MM.1S (cell line): Measurements from ENCODE around the gene STK32B.

Source experiments
- DNase-seq: peaks from one replicate; pipeline ENCODE4 v3.0.0-alpha.2; 2015
- H2AFZ ChIP-seq: fragments of 300-600 bp; sonication (generic); 2 replicates; pipeline ENCODE4 v1.6.0; 2016; ENCODE audit warnings: antibody characterized with exemption, low read length
- H3F3A ChIP-seq: fragments of 300-600 bp; sonication (generic); 2 replicates; pipeline ENCODE4 v1.6.1; 2016; ENCODE audit warnings: mild to moderate bottlenecking, antibody characterized with exemption, low read length, moderate library complexity, mixed read lengths; ENCODE audit not compliant: insufficient read depth
- H3K27ac ChIP-seq: fragments of 300-600 bp; sonication (generic); 2 replicates; pipeline ENCODE4 v1.5.1; 2016; ENCODE audit warnings: mild to moderate bottlenecking, low read length
- H3K27me3 ChIP-seq: fragments of 300-600 bp; sonication (generic); replicated peaks from 2 replicates; pipeline ENCODE4 v1.6.0; 2016; ENCODE audit warnings: low read length; ENCODE audit not compliant: insufficient read depth
- H3K36me3 ChIP-seq: fragments of 300-600 bp; sonication (generic); replicated peaks from 2 replicates; pipeline ENCODE4 v1.6.1; 2016; ENCODE audit warnings: mild to moderate bottlenecking, low read length, mixed read lengths; ENCODE audit not compliant: insufficient read depth
- H3K4me1 ChIP-seq: fragments of 300-600 bp; sonication (generic); 2 replicates; pipeline ENCODE4 v1.6.1; 2016; ENCODE audit warnings: low read length, mixed read lengths
- H3K4me2 ChIP-seq: fragments of 300-600 bp; sonication (generic); 2 replicates; pipeline ENCODE4 v1.6.0; 2016; ENCODE audit warnings: low read depth, low read length
- H3K4me3 ChIP-seq: fragments of 300-600 bp; sonication (generic); 2 replicates; pipeline ENCODE4 v1.5.1; 2016; ENCODE audit warnings: low read length, mixed read lengths
- H3K79me2 ChIP-seq: fragments of 300-600 bp; sonication (generic); 2 replicates; pipeline ENCODE4 v1.6.1; 2016; ENCODE audit warnings: mixed run types, low read length, mixed read lengths
- H3K9ac ChIP-seq: fragments of 300-600 bp; sonication (generic); 2 replicates; pipeline ENCODE4 v1.6.1; 2016; ENCODE audit warnings: low read length, mixed read lengths
- H3K9me2 ChIP-seq: fragments of 300-600 bp; sonication (generic); replicated peaks from 2 replicates; pipeline ENCODE4 v1.6.1; 2016; ENCODE audit warnings: mild to moderate bottlenecking, low read length, mixed read lengths; ENCODE audit not compliant: insufficient read depth
- H3K9me3 ChIP-seq: fragments of 300-600 bp; sonication (generic); replicated peaks from 2 replicates; pipeline ENCODE4 v1.6.1; 2016; ENCODE audit warnings: mild to moderate bottlenecking, low read length, mixed read lengths; ENCODE audit not compliant: insufficient read depth
- H4K20me1 ChIP-seq: fragments of 300-600 bp; sonication (generic); 2 replicates; pipeline ENCODE4 v1.6.1; 2016; ENCODE audit warnings: mild to moderate bottlenecking, low read length, moderate library complexity, mixed read lengths; ENCODE audit not compliant: insufficient read depth
- CTCF ChIP-seq: fragments of 300-600 bp; sonication (generic); IDR thresholded peaks from 2 replicates; pipeline ENCODE4 v1.5.1; 2016; ENCODE audit warnings: antibody characterized with exemption, low read length, mixed read lengths
- EZH2 ChIP-seq: fragments of 300-600 bp; sonication (generic); optimal IDR thresholded peaks from 2 replicates; pipeline ENCODE3; 2017; ENCODE audit warnings: low read depth, mild to moderate bottlenecking, antibody characterized with exemption, low read length, mixed read lengths
- EZH2phosphoT487 ChIP-seq: fragments of 300-600 bp; sonication (generic); IDR thresholded peaks from 2 replicates; pipeline ENCODE4 v1.6.1; 2018; ENCODE audit warnings: antibody characterized with exemption, low read length

Gene STK32B

GRCh38 chr4:5472160-5472591 is 420.9 kb downstream of the STK32B start:
- no peak overlapping the region for H3K4me3 ChIP-seq
- no peaks in the 10 kb centered on the region for H3K9me2 ChIP-seq
- no peaks in the 10 kb centered on the region for H4K20me1 ChIP-seq
- no peaks in the 10 kb centered on the region for H3K27me3 ChIP-seq
- no peaks in the 10 kb centered on the region for H3K4me1 ChIP-seq
- no peak for DNase-seq
- H3F3A ChIP-seq, result no peaks in the 10 kb centered on the region
- no peak for TF ChIP-seq EZH2
- TF ChIP-seq EZH2phosphoT487, result no peak
- no peak for TF ChIP-seq CTCF
- H3K27ac ChIP-seq, result no peak overlapping the region
- H3K9me3 ChIP-seq, result no peaks in the 10 kb centered on the region
- no peak overlapping the region for H3K4me2 ChIP-seq
- no peaks in the 10 kb centered on the region for H3K36me3 ChIP-seq
- H2AFZ ChIP-seq, result no peak overlapping the region
- no peaks in the 10 kb centered on the region for H3K79me2 ChIP-seq
- H3K9ac ChIP-seq, result no peak overlapping the region

GRCh38 chr4:5473125-5473524 is 421.8 kb downstream of the STK32B start:
- no peaks in the 10 kb centered on the region for H3K9me2 ChIP-seq
- no peak overlapping the region for H3K4me3 ChIP-seq
- H3K36me3 ChIP-seq, result no peaks in the 10 kb centered on the region
- TF ChIP-seq EZH2, result no peak
- no peak for TF ChIP-seq EZH2phosphoT487
- no peak for TF ChIP-seq CTCF
- no peak for DNase-seq
- H3K79me2 ChIP-seq, result no peaks in the 10 kb centered on the region
- H3F3A ChIP-seq, result no peaks in the 10 kb centered on the region
- no peak overlapping the region for H3K9ac ChIP-seq
- H3K4me1 ChIP-seq, result no peaks in the 10 kb centered on the region
- no peaks in the 10 kb centered on the region for H4K20me1 ChIP-seq
- no peak overlapping the region for H3K4me2 ChIP-seq
- H3K9me3 ChIP-seq, result no peaks in the 10 kb centered on the region
- no peaks in the 10 kb centered on the region for H3K27me3 ChIP-seq
- H2AFZ ChIP-seq, result no peak overlapping the region
- H3K27ac ChIP-seq, result no peak overlapping the region

GRCh38 chr4:5474756-5475155 is 423.5 kb downstream of the STK32B start:
- DNase-seq, result no peak
- Histone ChIP-seq H3F3A (no peaks in the 10 kb centered on the region), H3K9ac (no peak overlapping the region), H3K9me3 (no peaks in the 10 kb centered on the region), H3K4me3 (no peak overlapping the region), H3K27me3 (no peaks in the 10 kb centered on the region), H3K36me3 (no peaks in the 10 kb centered on the region), H3K27ac (no peak overlapping the region), H3K9me2 (no peaks in the 10 kb centered on the region), H2AFZ (no peak overlapping the region), H4K20me1 (no peaks in the 10 kb centered on the region), H3K4me1 (no peaks in the 10 kb centered on the region), H3K4me2 (no peak overlapping the region), H3K79me2 (no peaks in the 10 kb centered on the region)
- no peak for TF ChIP-seq EZH2phosphoT487
- no peak for TF ChIP-seq CTCF

GRCh38 chr4:5477613-5478012 is 426.3 kb downstream of the STK32B start:
- H3K9me3 ChIP-seq, result no peaks in the 10 kb centered on the region
- H3K4me1 ChIP-seq, result no peaks in the 10 kb centered on the region
- no peak overlapping the region for H2AFZ ChIP-seq
- no peak overlapping the region for H3K4me3 ChIP-seq
- no peaks in the 10 kb centered on the region for H3K9me2 ChIP-seq
- H3F3A ChIP-seq, result no peaks in the 10 kb centered on the region
- TF ChIP-seq EZH2, result no peak
- no peak for TF ChIP-seq CTCF
- no peak for TF ChIP-seq EZH2phosphoT487
- H3K9ac ChIP-seq, result no peak overlapping the region
- H3K36me3 ChIP-seq, result no peaks in the 10 kb centered on the region
- H3K27me3 ChIP-seq, result no peaks in the 10 kb centered on the region
- no peaks in the 10 kb centered on the region for H3K79me2 ChIP-seq
- no peak for DNase-seq
- no peaks in the 10 kb centered on the region for H4K20me1 ChIP-seq
- H3K4me2 ChIP-seq, result no peak overlapping the region
- no peak overlapping the region for H3K27ac ChIP-seq
